GM21526 (cell line): ENCODE data around the gene HSPA8.
A peak's percentile ranks its signal among the peaks of the same experiment; 100 is the strongest.
"Not testable (repeated sequence)": the region's sequence is repeated elsewhere in the genome, so short reads cannot be mapped to it uniquely, and the experiment has no call there.

Experiments
- ATAC-seq: cut with Tn5 transposase; IDR thresholded peaks from one replicate; pipeline ENCODE4 v1.9.1; 2021; ENCODE audit warnings: moderate library complexity; ENCODE audit not compliant: unreplicated experiment, low FRiP score

Gene HSPA8

DNA sequence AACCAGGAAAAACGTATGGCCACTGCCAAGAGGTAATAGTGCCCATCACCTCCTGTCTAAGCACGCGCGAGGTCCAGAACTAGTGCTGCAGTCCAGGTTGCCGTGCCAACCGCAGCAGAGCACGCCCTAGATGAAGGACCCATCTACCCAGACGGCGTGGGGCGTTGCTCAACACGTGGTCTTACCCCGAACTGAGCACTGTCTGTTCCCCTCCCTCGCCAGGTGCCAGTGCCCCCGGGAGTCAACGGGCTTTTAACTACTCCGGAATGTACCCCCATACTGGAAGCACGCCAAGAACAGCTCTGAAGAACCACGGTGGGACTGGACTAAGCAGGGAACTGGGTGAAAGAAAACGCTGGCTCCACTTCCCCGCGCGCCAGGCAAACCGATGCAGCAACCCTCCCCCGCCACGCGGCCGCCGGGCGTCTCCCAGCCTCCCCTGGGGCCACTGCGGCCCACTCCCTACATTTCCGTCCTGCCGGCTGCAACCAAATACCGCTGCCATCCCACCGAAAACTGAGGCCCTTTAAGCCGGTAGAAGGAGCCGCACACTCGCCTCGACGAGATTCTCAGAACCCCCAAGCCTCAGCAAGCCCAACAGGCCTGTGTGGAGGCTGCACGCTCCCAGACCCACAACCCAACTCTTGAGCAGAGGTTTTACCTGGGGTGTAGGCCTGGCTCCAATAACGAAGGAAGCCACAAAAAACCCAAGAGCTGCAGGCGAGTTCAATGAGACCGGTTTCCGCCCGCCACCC, at the start of gene HSPA8:
TSS of gene HSPA8 (minus strand) at position 734 of the 755 bp plus-strand sequence. CDS start 812 bp downstream, outside the sequence.
- peak; percentile 5 for ATAC-seq

DNA sequence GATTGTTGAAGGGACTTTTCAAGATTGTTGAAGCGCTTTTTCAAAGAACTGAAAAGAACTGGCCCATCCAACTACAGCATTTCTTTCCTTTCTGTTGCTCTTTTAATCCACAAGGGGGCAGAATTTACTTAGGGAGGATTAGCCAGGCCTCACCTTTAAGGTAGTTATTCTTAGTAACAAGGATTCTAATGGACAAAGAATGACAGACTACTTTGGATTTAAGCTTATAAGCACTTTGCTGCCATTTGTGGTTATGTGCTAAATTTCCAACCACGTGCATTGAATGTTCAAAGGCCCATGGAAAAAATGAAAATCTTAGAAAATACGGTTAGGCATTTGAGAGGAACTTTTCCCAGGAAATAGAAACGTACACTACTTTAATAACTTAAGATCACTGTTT, 49.5 kb upstream of the HSPA8 start:
- ATAC-seq: no peak

- ATAC-seq: no peak
These were observed 48.5 kb upstream of the HSPA8 start for GRCh38 chr11:123110397-123110796.

DNA sequence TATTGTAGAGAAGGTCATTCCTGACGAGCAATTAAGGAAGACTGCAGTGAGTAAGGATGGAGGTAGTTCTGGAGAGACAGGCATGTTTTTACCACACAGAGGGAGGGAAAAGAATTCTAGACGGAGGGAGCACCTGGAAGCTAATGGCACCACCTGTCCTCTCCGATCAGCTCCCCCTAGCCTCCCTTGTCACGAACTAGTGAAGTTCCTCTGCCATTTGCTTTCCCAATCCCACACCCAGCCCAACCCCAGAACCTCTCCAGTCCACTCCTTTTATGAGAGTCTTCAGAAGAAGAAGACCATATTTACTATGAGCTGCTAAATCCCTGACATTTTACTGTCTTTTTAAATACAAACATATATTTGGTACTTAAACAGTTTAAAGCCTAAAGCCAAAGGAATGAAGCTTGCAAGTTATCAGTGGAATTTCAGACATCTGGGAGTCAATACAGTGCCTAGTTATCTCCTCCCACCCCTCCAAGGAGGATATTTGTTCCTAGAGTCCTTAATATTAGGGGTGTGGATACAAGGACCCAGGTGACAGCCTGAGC, 46.1 kb upstream of the HSPA8 start:
- ATAC-seq: no peak

GRCh38 chr11:123104697-123105096, 42.8 kb upstream of the HSPA8 start:
- ATAC-seq: no peak

DNA sequence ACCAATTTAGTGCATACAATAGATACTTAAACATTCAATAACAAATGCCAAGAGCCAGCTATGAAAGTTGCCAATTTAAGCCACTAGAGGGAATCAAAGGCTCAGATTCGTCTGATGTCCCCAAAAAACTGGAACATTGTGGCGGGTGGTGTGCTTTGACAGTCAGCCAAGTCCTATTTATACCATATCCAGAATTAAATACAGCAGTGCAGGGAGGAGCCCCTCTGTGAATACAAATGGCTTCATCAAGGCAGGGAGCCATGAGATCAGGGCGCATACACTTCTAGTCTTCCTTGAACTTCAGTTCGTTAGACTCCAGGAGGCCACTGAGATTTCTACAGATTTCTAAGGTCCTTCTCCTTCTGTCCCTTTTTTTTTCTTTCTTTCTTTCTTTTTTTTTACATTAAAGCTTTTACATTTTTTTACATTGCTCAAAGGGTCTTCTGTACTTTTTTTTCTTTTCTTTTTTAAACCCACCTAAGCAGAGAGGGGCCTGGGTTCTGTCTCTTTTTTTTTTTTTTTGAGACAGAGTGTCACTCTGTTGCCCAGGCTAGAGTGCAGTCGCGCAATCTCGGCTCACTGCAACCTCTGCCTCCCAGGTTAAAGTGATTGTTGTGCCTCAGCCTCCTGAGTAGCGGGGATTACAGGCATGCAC, 41.5 kb upstream of the HSPA8 start:
- no peak for ATAC-seq

GRCh38 chr11:123100379-123101085, 38.6 kb upstream of the HSPA8 start:
- no peak for ATAC-seq

- no peak for ATAC-seq
These were observed 37.1 kb upstream of the HSPA8 start for GRCh38 chr11:123098990-123099389.

DNA sequence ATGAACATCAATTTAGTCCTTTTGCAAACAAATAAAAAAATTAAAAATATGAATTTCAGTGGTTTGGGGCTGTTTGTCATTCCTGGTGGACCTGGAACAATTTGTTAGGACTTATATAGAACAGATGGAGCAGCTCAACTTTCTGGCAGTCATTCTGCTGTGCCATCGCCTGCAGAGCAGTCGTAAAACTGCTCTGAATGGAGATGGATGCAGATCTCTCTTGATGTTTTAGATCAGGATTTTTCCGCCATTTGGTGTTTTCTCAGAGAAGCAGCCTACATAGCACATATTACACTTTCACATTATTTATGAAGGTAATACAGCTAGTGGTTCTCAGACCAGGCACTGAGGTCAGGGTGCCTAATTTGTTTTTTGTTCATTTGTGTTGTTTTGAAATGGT, 31.8 kb upstream of the HSPA8 start:
- no peak for ATAC-seq

DNA sequence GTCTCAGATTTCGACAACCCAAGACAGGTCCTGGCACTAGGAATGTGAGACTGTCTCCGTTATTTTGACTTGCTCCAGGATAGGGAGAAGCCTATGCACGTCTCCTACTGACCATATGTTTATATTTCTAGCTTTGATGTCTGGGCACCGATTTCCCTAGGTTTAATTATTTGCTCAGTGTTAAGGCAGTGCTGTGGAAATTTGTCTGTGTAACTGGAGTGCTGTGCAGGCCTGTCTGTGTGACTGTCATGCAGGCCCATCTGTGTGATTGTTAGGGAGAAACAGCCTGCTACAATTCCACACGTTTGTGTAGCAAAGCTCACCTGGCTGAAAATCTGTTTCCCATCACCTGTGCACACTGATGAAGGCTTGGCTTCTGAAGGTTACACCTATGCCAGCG, 29.6 kb upstream of the HSPA8 start:
- ATAC-seq: no peak

GRCh38 chr11:123090168-123090567, 28.2 kb upstream of the HSPA8 start:
- ATAC-seq: not testable (repeated sequence)

GRCh38 chr11:123088896-123089295, 27.0 kb upstream of the HSPA8 start:
- ATAC-seq: not testable (repeated sequence)

DNA sequence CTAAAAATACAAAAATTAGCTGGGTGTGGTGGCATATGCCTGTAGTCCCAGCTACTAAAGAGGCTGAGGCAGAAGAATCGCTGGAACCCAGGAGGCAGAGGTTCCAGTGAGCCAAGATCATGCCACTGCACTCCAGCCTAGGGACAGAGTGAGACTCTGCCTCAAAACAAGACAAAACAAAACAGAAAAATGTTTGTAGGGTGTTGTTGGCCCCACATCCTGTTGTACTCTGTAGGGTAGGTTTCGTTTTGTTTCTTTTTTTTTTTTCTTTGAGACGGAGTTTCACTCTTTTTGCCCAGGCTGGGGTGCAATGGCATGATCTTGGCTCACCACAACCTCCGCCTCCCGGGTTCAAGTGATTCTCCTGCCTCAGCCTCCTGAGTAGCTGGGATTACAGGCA, 25.7 kb upstream of the HSPA8 start:
- ATAC-seq: peak; percentile 92

- no peak for ATAC-seq
These were observed 24.4 kb upstream of the HSPA8 start for GRCh38 chr11:123086305-123086704.

DNA sequence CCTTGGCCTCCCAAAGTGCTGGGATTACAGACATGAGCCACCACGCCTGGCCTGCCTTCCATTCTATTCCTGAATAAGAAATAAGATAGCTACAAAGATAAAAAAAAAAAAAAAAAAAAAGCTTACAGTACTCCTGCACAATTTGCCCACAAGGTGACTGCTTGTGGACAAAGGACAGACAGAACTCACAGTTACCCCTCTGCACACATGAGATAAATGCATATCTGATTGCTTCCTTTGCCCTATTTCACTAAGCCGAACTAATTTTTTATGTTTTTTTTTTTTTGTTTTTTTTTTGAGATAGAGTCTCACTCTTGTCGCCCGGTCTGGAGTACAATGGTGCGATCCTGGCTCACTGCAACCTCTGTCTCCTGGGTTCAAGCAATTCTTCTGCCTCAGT, 23.6 kb upstream of the HSPA8 start:
- no peak for ATAC-seq

GRCh38 chr11:123084454-123084853, 22.5 kb upstream of the HSPA8 start:
- no peak for ATAC-seq

GRCh38 chr11:123083623-123084029, 21.7 kb upstream of the HSPA8 start:
- ATAC-seq: no peak

GRCh38 chr11:123082977-123083376, 21.0 kb upstream of the HSPA8 start:
- no peak for ATAC-seq

- ATAC-seq: no peak
These were observed 18.1 kb upstream of the HSPA8 start for GRCh38 chr11:123080015-123080414.

- no peak for ATAC-seq
These were observed 14.5 kb upstream of the HSPA8 start for GRCh38 chr11:123076484-123076883.

DNA sequence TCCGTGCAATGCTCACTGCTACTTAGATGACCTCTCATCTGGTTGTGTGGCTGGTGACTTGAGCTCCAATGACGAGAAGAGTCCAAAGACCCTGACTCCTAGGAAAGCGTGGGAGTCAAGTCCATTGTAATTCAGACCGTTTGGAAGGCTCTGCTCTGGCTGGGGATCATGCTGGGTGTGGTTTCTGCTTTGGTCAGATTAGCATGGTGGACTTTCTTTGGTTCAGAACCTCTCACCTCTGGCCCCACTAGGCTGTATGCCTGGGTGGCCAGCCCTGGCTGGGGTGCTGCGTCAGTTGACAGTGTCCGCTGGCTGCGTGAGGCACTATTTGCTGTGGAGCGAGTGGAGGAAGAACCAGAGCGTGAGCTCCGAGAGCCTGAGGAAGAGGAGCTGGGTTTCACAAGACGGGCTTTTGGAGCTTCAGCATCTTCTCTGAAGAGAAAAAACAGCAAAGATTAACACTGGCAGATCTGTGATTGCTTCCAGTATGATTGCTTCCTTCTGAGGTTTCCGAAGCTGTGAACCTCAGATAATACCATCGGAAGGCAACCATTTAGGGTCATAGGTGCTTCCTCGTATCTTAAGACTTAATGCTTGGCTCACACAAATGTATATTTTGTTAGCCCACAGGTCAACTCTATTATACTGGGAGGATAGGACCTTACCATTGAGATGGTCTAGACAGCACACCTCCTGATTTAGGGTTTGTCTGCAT, 11.6 kb upstream of the HSPA8 start:
- ATAC-seq: no peak
